Measurements from ENCODE around the gene WFS1. TPM values are rescaled to one million over a fixed set of nuclear protein-coding genes. Genes with fewer than 3 reads are reported as not detected.

WFS1 gene
- 10 to 100 TPM; 24.5 to 32.7 (median 27.8) TPM for polyA plus RNA-seq (ENCODE audit: insufficient read length in 4 of 4)

- DNase-seq (ENCODE audit: low read depth in 4 of 4, low spot score in 2 of 4), result peak; percentile 90 to 97 (median 94)
Observed at GRCh38 chr4:6269616-6270511, at the start of gene WFS1. Gene WFS1, plus strand, starts transcription at chr4:6269850. Its CDS starts 7,606 bp downstream, at chr4:6277456.

GRCh38 chr4:6221301-6221850 is 48.3 kb upstream of the WFS1 start:
- DNase-seq (ENCODE audit: low read depth in 4 of 4, low spot score in 2 of 4), result no peak

- no peak for DNase-seq (ENCODE audit: low read depth in 4 of 4, low spot score in 2 of 4)
Observed at GRCh38 chr4:6221851-6222760, 47.5 kb upstream of the WFS1 start.

- DNase-seq (ENCODE audit: low read depth in 4 of 4, low spot score in 2 of 4), result no peak
Observed at GRCh38 chr4:6222761-6223292, 46.8 kb upstream of the WFS1 start.

GRCh38 chr4:6224735-6225134 is 44.9 kb upstream of the WFS1 start:
- DNase-seq (ENCODE audit: low read depth in 4 of 4, low spot score in 2 of 4), result no peak

- peak in 1 of 4 donors; percentile 68 for DNase-seq (ENCODE audit: low read depth in 4 of 4, low spot score in 2 of 4)
Observed at GRCh38 chr4:6225469-6225868, 44.2 kb upstream of the WFS1 start.

- DNase-seq (ENCODE audit: low read depth in 4 of 4, low spot score in 2 of 4), result no peak
Observed at GRCh38 chr4:6226506-6226905, 43.1 kb upstream of the WFS1 start.

- DNase-seq (ENCODE audit: low read depth in 4 of 4, low spot score in 2 of 4), result no peak
Observed at GRCh38 chr4:6227412-6228157, 42.1 kb upstream of the WFS1 start.

GRCh38 chr4:6228158-6229067 is 41.2 kb upstream of the WFS1 start:
- no peak for DNase-seq (ENCODE audit: low read depth in 4 of 4, low spot score in 2 of 4)

- DNase-seq (ENCODE audit: low read depth in 4 of 4, low spot score in 2 of 4), result no peak
Observed at GRCh38 chr4:6229095-6229494, 40.6 kb upstream of the WFS1 start.

- DNase-seq (ENCODE audit: low read depth in 4 of 4, low spot score in 2 of 4), result no peak
Observed at GRCh38 chr4:6229671-6230501, 39.8 kb upstream of the WFS1 start.

- no peak for DNase-seq (ENCODE audit: low read depth in 4 of 4, low spot score in 2 of 4)
Observed at GRCh38 chr4:6230502-6230785, 39.2 kb upstream of the WFS1 start.

GRCh38 chr4:6230827-6231662 is 38.6 kb upstream of the WFS1 start:
- no peak for DNase-seq (ENCODE audit: low read depth in 4 of 4, low spot score in 2 of 4)

GRCh38 chr4:6231663-6232165 is 37.9 kb upstream of the WFS1 start:
- no peak for DNase-seq (ENCODE audit: low read depth in 4 of 4, low spot score in 2 of 4)

- no peak for DNase-seq (ENCODE audit: low read depth in 4 of 4, low spot score in 2 of 4)
Observed at GRCh38 chr4:6232836-6233785, 36.5 kb upstream of the WFS1 start.

GRCh38 chr4:6233929-6234328 is 35.7 kb upstream of the WFS1 start:
- no peak for DNase-seq (ENCODE audit: low read depth in 4 of 4, low spot score in 2 of 4)
